Measurements from ENCODE around the gene KCNK5. TPM values are rescaled to one million over a fixed set of nuclear protein-coding genes. Genes with fewer than 3 reads are reported as not detected.
A peak's percentile ranks its signal among the peaks of the same experiment; 100 is the strongest.

The KCNK5 gene
- polyA plus RNA-seq, 3 donors: 0.09 TPM; not detected in 2

GRCh38 chr6:39154705-39155104 is 74.6 kb downstream of the KCNK5 start:
- whole genome bisulfite sequencing (ENCODE audit: insufficient coverage): no CpG with 5 or more reads among the region's 4 CpGs
- H3K4me3 ChIP-seq (replicated peaks in 1 of 3; ENCODE audit: low read depth in 2 of 3, low read length in 3 of 3): no peak overlapping the region
- H3K36me3 ChIP-seq (replicated peaks in 1 of 2; ENCODE audit: control insufficient read depth in 1 of 2, insufficient read depth in 2 of 2, low read length in 2 of 2): no peaks in the 10 kb centered on the region
- Mint-ChIP-seq H3K4me1 (peaks cover 5% of the 10 kb centered on the region), H3K9me3 (peaks cover 0 to 6% (median 0%) of the 10 kb centered on the region in 7 donors), H3K36me3 (no peaks in the 10 kb centered on the region), H3K4me3 (no peak overlapping the region), H3K27ac (peak overlapping the region in 1 of 7 donors; percentile 72), H3K27me3 (ENCODE audit: low read depth in 3 of 3) (peaks cover 6 to 10% (median 10%) of the 10 kb centered on the region in 3 donors)
- no peaks in the 10 kb centered on the region for H4K20me1 ChIP-seq (ENCODE audit: insufficient read depth, low read length)
- no peaks in the 10 kb centered on the region for H3K9me3 ChIP-seq (replicated peaks in 1 of 2; ENCODE audit: control insufficient read depth in 1 of 2, insufficient read depth in 1 of 2, low read length in 2 of 2)
- intact Hi-C loops (cut with micrococcal nuclease): no loop called here
- DNase-seq: no peak
- H3K4me2 ChIP-seq (replicated peaks; ENCODE audit: extremely low read depth, low read length, poor library complexity, severe bottlenecking): no peak overlapping the region
- no peak overlapping the region for H3K27ac ChIP-seq (ENCODE audit: low read depth in 1 of 2, low read length in 2 of 2)
- no peaks in the 10 kb centered on the region for H3K27me3 ChIP-seq (ENCODE audit: control insufficient read depth in 2 of 2, insufficient read depth in 2 of 2, low read length in 2 of 2)
- no peak overlapping the region for H2AFZ ChIP-seq (ENCODE audit: insufficient read depth, low read depth, low read length, poor library complexity, severe bottlenecking)
- H3K9ac ChIP-seq (ENCODE audit: insufficient read depth, low read length, poor library complexity, severe bottlenecking): no peak overlapping the region
- no peak for TF ChIP-seq CTCF (IDR thresholded peaks at IDR 0.05)
- H3K79me2 ChIP-seq (ENCODE audit: insufficient read depth, low read length): no peaks in the 10 kb centered on the region
- H3K4me1 ChIP-seq (ENCODE audit: control insufficient read depth in 1 of 2, insufficient read depth in 2 of 2, low read length in 2 of 2): no peaks in the 10 kb centered on the region

- Mint-ChIP-seq H3K36me3 (no peaks in the 10 kb centered on the region), H3K27me3 (ENCODE audit: low read depth in 3 of 3) (peaks cover 7 to 16% (median 10%) of the 10 kb centered on the region in 3 donors), H3K4me3 (no peak overlapping the region), H3K27ac (no peak overlapping the region), H3K4me1 (peaks cover 5% of the 10 kb centered on the region), H3K9me3 (peaks cover 0 to 1% (median 0%) of the 10 kb centered on the region in 7 donors)
- Histone ChIP-seq H3K36me3 (replicated peaks in 1 of 2; ENCODE audit: control insufficient read depth in 1 of 2, insufficient read depth in 2 of 2, low read length in 2 of 2) (no peaks in the 10 kb centered on the region), H3K27me3 (ENCODE audit: control insufficient read depth in 2 of 2, insufficient read depth in 2 of 2, low read length in 2 of 2) (no peaks in the 10 kb centered on the region), H3K4me3 (replicated peaks in 1 of 3; ENCODE audit: low read depth in 2 of 3, low read length in 3 of 3) (no peak overlapping the region), H3K79me2 (ENCODE audit: insufficient read depth, low read length) (no peaks in the 10 kb centered on the region), H3K9ac (ENCODE audit: insufficient read depth, low read length, poor library complexity, severe bottlenecking) (no peak overlapping the region), H4K20me1 (ENCODE audit: insufficient read depth, low read length) (no peaks in the 10 kb centered on the region), H3K4me2 (replicated peaks; ENCODE audit: extremely low read depth, low read length, poor library complexity, severe bottlenecking) (no peak overlapping the region), H3K9me3 (replicated peaks in 1 of 2; ENCODE audit: control insufficient read depth in 1 of 2, insufficient read depth in 1 of 2, low read length in 2 of 2) (no peaks in the 10 kb centered on the region), H3K27ac (ENCODE audit: low read depth in 1 of 2, low read length in 2 of 2) (no peak overlapping the region), H2AFZ (ENCODE audit: insufficient read depth, low read depth, low read length, poor library complexity, severe bottlenecking) (no peak overlapping the region), H3K4me1 (ENCODE audit: control insufficient read depth in 1 of 2, insufficient read depth in 2 of 2, low read length in 2 of 2) (no peaks in the 10 kb centered on the region)
- WGBS (ENCODE audit: insufficient coverage): no CpG with 5 or more reads among the region's 6 CpGs
- no peak for TF ChIP-seq CTCF (IDR thresholded peaks at IDR 0.05)
- no peak for DNase-seq
- intact Hi-C loops (cut with micrococcal nuclease): no loop called here
These were observed 75.4 kb downstream of the KCNK5 start for GRCh38 chr6:39153766-39154397.
